HG02623 (cell line): Measurements from ENCODE around the gene ZMIZ1.
"Not testable (repeated sequence)": the region's sequence is repeated elsewhere in the genome, so short reads cannot be mapped to it uniquely, and the experiment has no call there.

Experiments used
- ATAC-seq: cut with Tn5 transposase; IDR thresholded peaks from one replicate; pipeline ENCODE4 v1.9.1; 2021; ENCODE audit warnings: moderate library complexity; ENCODE audit not compliant: unreplicated experiment

The ZMIZ1 gene

DNA sequence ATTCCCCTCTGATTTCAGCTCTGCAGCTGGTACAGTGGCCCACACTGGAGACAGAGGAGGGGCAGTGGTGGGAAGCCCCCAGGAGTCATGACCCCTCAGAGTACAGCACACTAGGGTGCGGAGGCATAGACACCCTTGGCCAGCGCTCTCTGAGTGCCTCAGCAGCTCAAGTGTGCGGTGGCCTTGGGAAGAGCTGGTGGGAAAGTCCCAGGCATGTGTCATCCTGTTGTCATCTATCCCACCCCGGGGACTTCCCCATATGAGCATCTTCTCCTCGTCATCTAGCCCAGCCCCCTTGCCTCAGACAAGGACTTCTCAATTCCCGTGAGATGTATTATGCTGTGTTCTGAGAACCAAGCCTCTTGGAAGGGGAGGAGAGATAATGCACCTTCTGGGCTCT is 262.9 kb downstream of the ZMIZ1 start:
- peak; percentile 76 for ATAC-seq

DNA sequence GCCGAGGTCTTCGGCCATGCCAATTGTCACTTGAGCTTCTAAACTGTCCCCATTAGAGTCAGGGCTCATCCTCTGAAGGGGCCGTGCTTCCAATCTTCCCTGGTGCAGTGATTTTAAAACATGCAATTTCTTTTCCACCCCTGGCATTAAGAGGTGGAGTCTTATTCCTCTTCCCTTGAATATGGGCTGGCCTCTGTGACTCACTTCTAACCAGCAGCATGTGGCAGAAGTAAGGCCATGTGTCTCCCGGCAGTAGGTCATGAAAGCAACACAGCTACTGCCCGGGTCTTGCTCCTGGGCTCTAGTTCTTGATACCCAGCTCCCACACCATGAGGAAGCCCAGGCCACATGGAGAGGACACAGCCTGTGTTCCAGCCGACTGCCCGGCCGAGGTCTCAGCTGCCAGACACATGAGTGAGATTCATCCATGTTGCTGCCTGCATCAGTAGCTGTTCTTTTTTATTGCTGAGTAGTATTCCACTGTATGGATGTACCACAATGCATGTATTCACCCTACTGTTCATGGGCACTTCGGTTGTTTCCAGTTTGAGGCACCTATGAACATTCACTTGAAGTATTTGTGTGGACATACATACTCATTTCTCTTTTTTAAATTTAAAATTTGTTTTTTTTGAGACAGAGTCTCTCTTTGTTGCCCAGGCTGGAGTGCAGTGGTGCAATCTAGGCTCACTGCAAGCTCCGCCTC is 264.0 kb downstream of the ZMIZ1 start:
- not testable (repeated sequence) for ATAC-seq

- ATAC-seq: no peak
Observed at GRCh38 chr10:79333513-79333912, 264.7 kb downstream of the ZMIZ1 start.

- ATAC-seq: no peak
Observed at GRCh38 chr10:79334573-79334972, 265.8 kb downstream of the ZMIZ1 start.

- no peak for ATAC-seq
Observed at GRCh38 chr10:79335094-79335469, 266.3 kb downstream of the ZMIZ1 start.

DNA sequence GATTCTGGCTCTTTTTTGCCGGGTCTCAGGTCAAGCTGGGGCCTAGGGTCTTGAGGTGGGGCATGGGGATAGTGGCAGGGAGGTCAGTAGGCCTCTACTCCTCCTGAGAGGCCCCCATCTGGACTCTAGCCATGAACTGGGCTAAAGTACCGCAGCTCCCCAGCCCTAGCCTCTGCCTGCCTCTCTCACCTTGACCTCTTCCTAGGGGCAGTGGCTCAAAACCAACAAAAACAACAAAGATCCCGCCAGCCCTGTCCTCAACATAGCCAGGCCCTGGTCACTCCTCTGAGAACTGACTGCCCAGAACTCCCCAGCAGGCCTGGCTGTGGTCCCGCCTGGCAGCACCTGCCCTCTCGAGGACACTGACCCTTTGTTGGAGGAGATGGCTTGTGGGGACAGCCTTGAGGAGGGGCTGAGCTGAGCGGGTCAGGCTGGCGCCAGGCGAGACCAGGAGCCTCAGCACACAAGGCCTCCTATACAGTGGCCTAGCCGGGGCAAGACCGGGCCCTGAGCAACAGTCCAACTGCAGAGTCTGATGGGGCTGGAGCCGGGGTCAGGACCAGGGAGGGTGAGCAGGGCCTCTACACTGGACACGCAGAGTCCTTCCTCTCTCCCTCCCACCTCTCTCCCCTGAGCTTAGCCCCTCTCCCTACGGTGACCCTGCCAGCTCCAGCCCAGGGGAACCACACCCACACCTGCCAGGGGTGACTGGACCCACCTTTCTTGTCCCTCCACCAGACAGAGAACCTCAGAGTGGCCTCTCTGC is 266.9 kb downstream of the ZMIZ1 start:
- ATAC-seq: no peak

- ATAC-seq: no peak
Observed at GRCh38 chr10:79336276-79336675, 267.5 kb downstream of the ZMIZ1 start.

- no peak for ATAC-seq
Observed at GRCh38 chr10:79336739-79337138, 268.0 kb downstream of the ZMIZ1 start.

- not testable (repeated sequence) for ATAC-seq
Observed at GRCh38 chr10:79337783-79338469, 269.2 kb downstream of the ZMIZ1 start.

DNA sequence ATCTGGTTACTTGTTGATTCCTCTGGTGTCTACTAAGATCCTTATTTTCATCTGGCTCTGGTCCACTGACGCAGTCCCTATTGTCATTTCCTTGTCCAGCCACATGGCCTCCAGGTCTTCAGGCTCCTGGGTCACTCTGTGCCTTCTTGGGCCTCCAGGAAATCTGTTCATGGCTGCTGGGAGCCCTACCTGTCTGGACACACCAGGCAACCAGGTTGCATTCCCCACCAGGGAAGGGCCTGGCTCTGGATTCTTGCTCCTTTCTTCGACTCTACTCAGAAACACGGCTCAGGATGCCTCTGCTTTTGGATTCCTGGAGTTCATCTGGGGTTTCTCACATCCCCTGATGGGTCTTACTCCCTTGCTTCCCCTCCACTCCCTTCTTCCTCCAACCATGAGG is 270.5 kb downstream of the ZMIZ1 start:
- no peak for ATAC-seq

GRCh38 chr10:79340646-79341244 is 272.0 kb downstream of the ZMIZ1 start:
- ATAC-seq: no peak

DNA sequence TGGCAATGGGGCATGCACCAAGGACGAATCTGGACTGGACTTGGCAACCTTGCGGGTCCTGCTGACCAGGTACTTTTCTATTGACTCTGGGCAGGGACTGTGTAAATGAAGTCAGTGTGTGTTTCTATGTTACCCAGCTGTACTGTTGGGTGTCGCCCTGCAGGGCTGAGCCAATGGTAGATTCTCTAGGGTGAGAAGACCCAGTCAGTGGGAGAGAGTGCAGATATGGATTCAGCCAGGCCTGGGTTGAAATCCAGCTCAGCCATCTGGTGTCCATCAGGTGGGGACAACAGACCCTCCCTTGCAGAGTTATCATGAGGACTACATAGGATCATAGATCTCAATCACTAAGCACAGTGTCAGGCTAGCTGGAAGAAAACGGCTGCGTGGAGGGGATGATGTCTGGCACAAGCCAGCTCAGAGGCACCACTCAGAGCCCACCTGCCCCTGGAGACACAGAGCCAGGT is 273.6 kb downstream of the ZMIZ1 start:
- ATAC-seq: no peak

DNA sequence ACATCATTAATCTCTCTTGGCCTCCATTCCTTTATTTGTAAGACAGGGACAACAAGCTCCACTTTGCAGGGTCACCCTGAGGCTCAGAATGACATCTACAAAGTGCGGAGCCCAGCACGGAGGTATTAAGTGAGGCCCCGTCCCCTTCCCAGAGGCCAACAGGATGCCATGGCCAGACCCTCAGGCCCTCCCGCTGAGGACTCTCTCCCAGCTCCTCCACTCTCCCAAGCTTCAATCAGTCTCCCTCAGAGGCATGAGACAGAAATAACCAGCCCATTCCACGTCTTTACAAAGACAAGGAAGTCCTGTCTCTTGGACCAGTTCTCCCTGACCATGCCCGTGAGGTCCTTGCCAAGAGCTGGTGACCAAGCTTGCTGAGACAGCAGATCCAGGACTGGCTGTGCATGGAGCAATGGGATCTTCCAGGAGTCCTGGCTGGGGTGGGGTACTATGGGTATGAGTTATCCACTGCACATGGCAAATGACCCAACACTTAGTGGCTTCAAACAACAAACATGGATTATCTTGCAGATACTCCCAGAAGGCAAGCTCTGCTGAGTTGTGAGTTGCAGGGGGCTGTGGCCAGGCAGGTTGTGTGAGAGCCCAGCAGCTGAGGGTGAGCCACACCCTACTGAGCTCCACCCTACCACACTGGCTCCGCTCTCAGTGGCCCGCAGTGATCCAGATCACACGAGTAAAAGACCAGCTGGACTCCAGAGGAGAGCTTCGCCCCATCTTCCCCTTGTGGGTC is 274.2 kb downstream of the ZMIZ1 start:
- ATAC-seq: no peak

- no peak for ATAC-seq
Observed at GRCh38 chr10:79344502-79345195, 275.9 kb downstream of the ZMIZ1 start.

DNA sequence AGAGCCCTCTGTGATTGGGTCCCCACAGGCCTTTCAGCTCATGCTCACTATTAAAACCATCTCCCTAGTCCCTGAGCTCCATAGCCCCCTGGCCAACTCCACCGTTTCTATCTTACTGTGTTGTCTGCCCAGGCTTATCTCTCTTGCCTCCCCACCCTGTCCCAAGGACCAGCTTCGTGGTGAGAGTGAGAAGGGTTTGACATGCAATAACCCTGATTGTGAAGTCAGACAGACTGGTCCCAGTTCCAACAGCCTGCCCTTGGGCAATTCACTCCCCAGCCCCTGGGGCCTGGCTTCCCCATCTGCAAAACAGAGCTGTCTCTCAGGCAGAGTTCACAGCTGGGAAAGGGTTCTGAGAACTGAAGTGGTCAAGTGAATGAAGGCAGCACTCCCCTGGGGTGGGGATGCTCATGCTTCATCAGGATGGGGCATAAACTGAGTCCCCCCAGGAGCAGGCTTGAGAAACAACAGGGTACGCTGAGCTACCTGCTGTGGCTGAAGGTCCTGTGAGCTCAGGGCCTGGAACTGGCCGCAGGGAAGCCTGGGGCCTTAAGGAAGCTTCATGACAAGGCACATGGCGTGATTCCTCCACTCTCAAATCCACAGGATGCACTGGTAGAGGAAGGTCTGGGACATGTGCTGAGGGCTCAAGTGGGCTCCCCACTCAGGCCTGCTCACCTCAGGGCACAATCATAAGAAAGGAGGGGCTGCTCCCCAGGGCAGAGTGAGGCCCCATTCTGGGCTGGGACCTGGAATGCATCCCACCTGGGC is 276.7 kb downstream of the ZMIZ1 start:
- no peak for ATAC-seq

DNA sequence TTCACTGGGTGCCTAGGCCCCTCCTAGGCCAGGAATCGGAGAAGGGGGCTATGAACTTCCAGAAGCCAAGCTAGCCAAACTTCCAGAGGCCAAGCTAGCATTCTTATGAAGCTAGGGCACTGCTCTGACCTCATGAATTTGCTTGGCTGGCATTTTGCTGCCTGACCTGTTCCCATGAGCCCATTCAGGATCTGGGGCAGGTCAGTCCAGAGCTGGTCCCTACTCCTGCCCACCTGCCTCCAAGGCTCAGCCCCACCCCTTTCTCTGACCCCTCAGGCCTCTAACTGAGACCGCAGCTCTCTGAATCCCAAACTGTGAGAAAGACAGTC is 277.2 kb downstream of the ZMIZ1 start:
- no peak for ATAC-seq

- no peak for ATAC-seq
Observed at GRCh38 chr10:79346388-79347225, 277.8 kb downstream of the ZMIZ1 start.

DNA sequence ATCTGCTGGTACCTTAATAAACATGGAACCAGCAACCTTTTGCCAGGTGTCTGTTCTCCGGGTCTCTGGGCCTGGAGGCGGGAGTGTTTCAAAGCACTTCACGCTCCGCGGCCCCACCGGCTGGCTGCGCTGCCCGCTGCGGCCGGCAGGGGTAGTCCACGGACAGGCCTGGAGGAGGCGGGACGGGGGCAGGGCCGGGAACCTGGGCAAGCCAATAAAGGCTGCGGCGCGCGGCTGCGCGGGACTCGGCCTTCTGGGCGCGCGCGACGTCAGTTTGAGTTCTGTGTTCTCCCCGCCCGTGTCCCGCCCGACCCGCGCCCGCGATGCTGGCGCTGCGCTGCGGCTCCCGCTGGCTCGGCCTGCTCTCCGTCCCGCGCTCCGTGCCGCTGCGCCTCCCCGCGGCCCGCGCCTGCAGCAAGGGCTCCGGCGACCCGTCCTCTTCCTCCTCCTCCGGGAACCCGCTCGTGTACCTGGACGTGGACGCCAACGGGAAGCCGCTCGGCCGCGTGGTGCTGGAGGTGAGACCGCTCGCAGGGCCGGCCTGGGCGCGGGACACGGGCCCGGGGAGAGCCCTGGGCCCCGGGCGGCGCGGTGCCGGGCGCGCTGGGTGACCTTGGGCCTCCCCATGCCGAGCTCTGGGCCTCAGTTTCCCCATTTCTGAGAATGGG is 278.6 kb downstream of the ZMIZ1 start, which contains the start of gene PPIF:
Gene PPIF, plus strand, starts transcription at position 244 of the 668 bp plus-strand sequence. Its CDS starts 80 bp downstream, at position 324.
- ATAC-seq: peak; percentile 80
